Body of pancreas (tissue), 4 donors: Measurements from ENCODE around the gene FNTB. TPM values are rescaled to one million over a fixed set of nuclear protein-coding genes. Genes with fewer than 3 reads are reported as not detected.

ENCODE experiments used
- ATAC-seq: fragments of 150-250 bp; one replicate; pipeline ENCODE4 v1.9.1; 2016
- DNase-seq, 4 donors: peaks; one replicate each; pipeline ENCODE4 v3.0.0-alpha.2; 2019
- H3K27ac ChIP-seq, 4 donors: fragments of 200-600 bp; sonication (generic); 1 replicate in 3 of 4; 2 replicates in 1 of 4; pipeline versions ENCODE4 v1.5.1 to v1.6.1; 2016 to 2019; ENCODE audit warnings: mild to moderate bottlenecking in 1 of 4, mixed read lengths in 1 of 4, moderate library complexity in 1 of 4
- H3K27me3 ChIP-seq, 2 donors: fragments of 200-600 bp; sonication (generic); one replicate each; pipeline ENCODE4 v1.6.0; 2016; ENCODE audit warnings: mild to moderate bottlenecking in 1 of 2
- H3K36me3 ChIP-seq, 2 donors: fragments of 200-600 bp; sonication (generic); replicated peaks in 1 of 2; 2 replicates each; pipeline ENCODE4 v1.5.1; 2016; ENCODE audit warnings: low read depth in 2 of 2; ENCODE audit not compliant: insufficient read depth in 1 of 2
- H3K4me1 ChIP-seq: fragments of 200-600 bp; sonication (generic); one replicate; pipeline ENCODE4 v1.6.0; 2016
- H3K4me3 ChIP-seq, 2 donors: fragments of 200-600 bp; sonication (generic); 1 replicate in 1 of 2; 2 replicates in 1 of 2; pipeline ENCODE4 v1.5.1; 2016 to 2019
- H3K9me3 ChIP-seq, 3 donors: fragments of 200-600 bp; sonication (generic); 1 replicate in 2 of 3; 2 replicates in 1 of 3; pipeline ENCODE4 v1.5.1; 2016
- CTCF ChIP-seq, 7 experiments: fragments of 450-650 bp in 4 of 7; fragments of 200-600 bp in 3 of 7; sonication (generic) in 3 of 7; IDR thresholded peaks; one replicate each; pipeline ENCODE4 v1.5.1; 2016 to 2019; ENCODE audit warnings: antibody characterized with exemption in 7 of 7
- POLR2A ChIP-seq, 3 donors: fragments of 450-650 bp; IDR thresholded peaks; one replicate each; pipeline ENCODE4 v1.6.1; 2016; ENCODE audit warnings: antibody characterized with exemption in 3 of 3, mild to moderate bottlenecking in 2 of 3
- WGBS, 2 donors: methylation state at CpG; one replicate each; pipeline ENCODE4 v1.1.5; 2017; 5-methylcytosine and 5-hydroxymethylcytosine counted together
- intact Hi-C: fragments of 100-400 bp; cut with DNase I; formaldehyde crosslinking; loops from one replicate; pipeline ENCODE4 v1.15.1; 2023
- total RNA-seq, 2 donors: library from RNA; depleted of rRNA; stranded (reverse); fragments of >200 nt; gene quantifications; one replicate each; pipeline ENCODE4 v1.1.0, GENCODE V29; 2016

FNTB gene
- total RNA-seq, 2 donors from 2014 or later: 6.7 to 8.6 TPM

DNA sequence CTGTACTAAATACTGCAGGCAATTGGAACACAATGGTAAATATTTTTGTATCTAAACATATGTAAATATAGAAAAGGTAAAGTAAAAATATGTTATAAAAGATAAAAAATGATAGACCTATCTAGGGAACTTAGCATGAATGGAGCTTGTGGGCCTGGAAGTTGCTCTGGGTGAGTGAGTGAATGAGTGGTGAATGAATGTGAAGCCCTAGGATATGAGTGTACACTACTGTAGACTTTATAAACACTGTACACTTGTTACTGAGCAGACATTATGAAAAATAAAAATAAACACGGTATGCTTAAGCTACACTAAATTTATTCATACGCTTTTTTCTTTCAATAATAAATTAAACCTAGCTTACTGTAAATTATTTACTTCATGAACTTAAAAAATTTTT lies 7.8 kb downstream of the FNTB start:
- no peak for ATAC-seq
- intact Hi-C loops: no loop called here
- 85 to 87% methylated on average over 2 of the region's 2 CpGs for WGBS, 2 donors

GRCh38 chr14:64995291-64995690 lies 8.6 kb downstream of the FNTB start:
- Histone ChIP-seq H3K4me3 (no peak overlapping the region), H3K9me3 (no peaks in the 10 kb centered on the region), H3K27ac (no peak overlapping the region), H3K4me1 (no peaks in the 10 kb centered on the region), H3K27me3 (no peaks in the 10 kb centered on the region), H3K36me3 (no peaks in the 10 kb centered on the region)
- DNase-seq (no peak), ATAC-seq (no peak)
- 96 to 97% methylated on average over 3 of the region's 3 CpGs for WGBS, 2 donors
- intact Hi-C loops: no loop called here
- TF ChIP-seq POLR2A (IDR thresholded peaks at IDR 0.05) (no peak), CTCF (IDR thresholded peaks at IDR 0.05) (no peak)

More for the DNA sequence above, 7.8 kb downstream of the FNTB start:
- Histone ChIP-seq H3K27me3 (no peaks in the 10 kb centered on the region), H3K4me3 (no peak overlapping the region), H3K4me1 (no peaks in the 10 kb centered on the region), H3K27ac (no peak overlapping the region), H3K9me3 (no peaks in the 10 kb centered on the region), H3K36me3 (no peaks in the 10 kb centered on the region)
- TF ChIP-seq POLR2A (IDR thresholded peaks at IDR 0.05): no peak
- DNase-seq: no peak

GRCh38 chr14:64997108-64997794 lies 10.6 kb downstream of the FNTB start:
- TF ChIP-seq CTCF (IDR thresholded peaks at IDR 0.05): no peak
- no peak for TF ChIP-seq POLR2A (IDR thresholded peaks at IDR 0.05)
- Histone ChIP-seq H3K36me3 (no peaks in the 10 kb centered on the region), H3K27me3 (no peaks in the 10 kb centered on the region), H3K4me3 (no peak overlapping the region), H3K4me1 (no peaks in the 10 kb centered on the region), H3K9me3 (no peaks in the 10 kb centered on the region), H3K27ac (no peak overlapping the region)
- no peak for ATAC-seq
- 77 to 82% methylated on average over 7 of the region's 7 CpGs for WGBS, 2 donors
- no peak for DNase-seq
- intact Hi-C loops: no loop called here

- intact Hi-C loops: no loop called here
- Histone ChIP-seq H3K9me3 (no peaks in the 10 kb centered on the region), H3K4me1 (no peaks in the 10 kb centered on the region)
Measured at GRCh38 chr14:64998455-64998931, 11.8 kb downstream of the FNTB start.

More at GRCh38 chr14:64998455-64998931, 11.8 kb downstream of the FNTB start:
- ATAC-seq (no peak), DNase-seq (no peak)
- Histone ChIP-seq H3K36me3 (no peaks in the 10 kb centered on the region), H3K27ac (no peak overlapping the region), H3K4me3 (no peak overlapping the region), H3K27me3 (no peaks in the 10 kb centered on the region)
- no peak for TF ChIP-seq CTCF (IDR thresholded peaks at IDR 0.05)
- no peak for TF ChIP-seq POLR2A (IDR thresholded peaks at IDR 0.05)
